Measurements from ENCODE around the gene CFL1. TPM values are rescaled to one million over a fixed set of nuclear protein-coding genes. Genes with fewer than 3 reads are reported as not detected.
"Not testable (repeated sequence)": the region's sequence is repeated elsewhere in the genome, so short reads cannot be mapped to it uniquely, and the experiment has no call there.

Gene CFL1
- 413 TPM for total RNA-seq

DNA sequence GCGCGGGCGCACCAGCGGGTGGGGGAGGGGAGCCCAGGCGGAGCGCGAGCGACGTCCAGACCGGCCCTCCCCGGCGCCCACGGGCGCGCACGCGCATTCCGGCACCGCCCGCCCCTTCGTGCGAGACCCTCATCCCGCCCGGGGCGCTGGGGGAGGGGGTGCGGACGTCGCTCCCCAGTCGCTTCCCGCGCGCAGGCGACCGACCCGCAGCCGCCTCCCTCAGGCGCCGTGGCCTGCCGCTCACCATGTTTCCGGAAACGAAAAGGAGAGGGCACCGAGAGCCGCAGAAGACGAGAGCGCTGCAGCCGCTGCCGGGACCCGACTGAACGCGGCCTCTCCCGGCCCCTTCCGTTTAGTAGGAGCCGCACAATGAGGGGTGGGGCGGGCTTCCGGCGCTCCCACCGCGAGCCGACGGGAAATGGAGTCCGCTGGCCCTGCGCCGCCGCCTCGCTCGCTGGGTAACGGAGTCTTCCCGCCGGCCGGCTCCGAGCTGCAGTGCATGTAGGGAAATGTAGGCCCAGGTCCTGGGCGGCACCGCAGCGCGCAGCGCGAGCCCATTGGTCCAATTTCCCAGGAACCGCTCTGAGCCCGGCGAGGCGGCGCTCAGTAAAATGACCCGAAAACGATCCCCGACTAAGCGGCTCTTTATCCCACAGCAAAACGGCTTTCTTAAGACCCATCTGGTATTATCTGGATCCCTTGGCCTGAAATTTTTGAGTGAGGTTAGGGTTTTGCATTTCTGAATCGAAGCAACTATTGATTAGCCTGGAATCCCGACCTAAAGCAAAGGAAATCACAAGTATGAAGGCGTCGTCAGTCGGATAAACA lies at the start of gene CFL1:
Gene CFL1 (minus strand): TSS at position 328 of the 828 bp plus-strand sequence. CDS start 81 bp downstream, at position 247.
- peak; percentile 99 for DNase-seq

DNA sequence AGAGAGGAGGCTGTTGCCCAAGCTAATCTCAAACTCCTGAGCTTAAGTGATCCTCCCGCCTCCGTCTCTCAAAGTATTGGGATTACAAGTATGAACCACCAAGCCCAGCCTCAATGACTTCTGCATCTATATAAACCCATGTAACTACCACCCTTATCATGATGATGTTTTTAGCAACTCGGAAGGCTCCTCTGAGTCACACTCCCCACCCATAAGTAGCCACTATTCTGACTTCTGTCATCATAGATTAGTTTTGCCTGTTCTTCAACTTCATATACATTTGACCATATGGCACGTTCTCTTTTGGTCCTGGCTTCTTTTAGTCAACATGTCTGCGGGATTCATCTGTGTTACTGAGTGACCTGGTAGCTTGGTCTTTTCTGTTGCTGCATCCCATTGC lies 48.6 kb upstream of the CFL1 start:
- no peak for DNase-seq

DNA sequence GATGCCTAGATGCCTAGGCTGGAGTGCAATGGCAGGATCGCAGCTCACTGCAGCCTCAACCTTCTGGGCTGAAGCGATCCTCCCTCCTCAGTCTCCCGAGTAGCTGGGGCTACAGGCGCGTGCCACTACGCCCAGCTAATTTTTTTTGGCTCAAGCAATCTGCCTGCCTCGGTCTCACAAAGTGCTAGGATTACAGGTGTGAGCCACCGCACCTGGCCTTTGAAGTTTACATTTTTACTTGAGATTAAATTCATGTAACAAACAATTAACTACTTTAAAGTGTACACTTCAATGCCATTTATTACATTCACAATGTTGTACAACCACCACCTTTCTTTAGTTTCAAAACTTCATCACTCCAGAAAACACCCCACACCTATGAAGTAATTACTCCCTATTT lies 45.7 kb upstream of the CFL1 start:
- no peak for DNase-seq

DNA sequence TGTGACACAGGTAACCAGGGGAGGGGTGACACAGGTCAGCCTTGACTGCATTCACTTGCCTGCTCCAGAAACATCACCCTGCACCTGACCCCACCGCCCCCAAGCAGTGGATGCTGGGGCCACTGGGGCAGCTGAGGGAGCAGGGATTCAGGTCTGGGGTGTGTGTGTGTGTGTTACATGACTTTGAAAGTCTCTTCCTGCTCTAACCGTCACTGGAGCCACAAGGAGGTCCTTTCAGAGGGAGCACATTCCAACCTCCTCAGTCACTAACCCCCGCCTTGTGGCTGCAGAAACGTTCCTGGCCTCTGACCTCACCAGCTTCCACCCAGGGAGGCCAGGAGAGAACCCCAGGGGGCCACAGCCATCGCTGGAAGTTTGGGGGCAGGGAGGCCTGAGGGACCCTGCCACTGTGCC lies 45.1 kb upstream of the CFL1 start:
- DNase-seq: no peak

DNA sequence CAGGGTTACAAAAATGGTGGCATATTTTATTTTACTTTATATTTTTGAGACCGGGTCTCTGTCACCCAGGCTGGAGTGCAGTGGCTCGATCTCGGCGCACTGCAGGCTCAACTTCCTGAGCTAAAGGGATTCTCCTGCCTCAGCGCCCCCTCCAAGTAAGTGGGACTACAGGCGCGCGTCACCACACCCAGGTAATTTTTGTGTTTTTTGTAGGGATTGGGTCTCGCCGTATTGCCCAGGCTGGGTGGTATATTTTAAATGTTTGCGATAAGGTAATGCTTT lies 42.9 kb upstream of the CFL1 start:
- no peak for DNase-seq

DNA sequence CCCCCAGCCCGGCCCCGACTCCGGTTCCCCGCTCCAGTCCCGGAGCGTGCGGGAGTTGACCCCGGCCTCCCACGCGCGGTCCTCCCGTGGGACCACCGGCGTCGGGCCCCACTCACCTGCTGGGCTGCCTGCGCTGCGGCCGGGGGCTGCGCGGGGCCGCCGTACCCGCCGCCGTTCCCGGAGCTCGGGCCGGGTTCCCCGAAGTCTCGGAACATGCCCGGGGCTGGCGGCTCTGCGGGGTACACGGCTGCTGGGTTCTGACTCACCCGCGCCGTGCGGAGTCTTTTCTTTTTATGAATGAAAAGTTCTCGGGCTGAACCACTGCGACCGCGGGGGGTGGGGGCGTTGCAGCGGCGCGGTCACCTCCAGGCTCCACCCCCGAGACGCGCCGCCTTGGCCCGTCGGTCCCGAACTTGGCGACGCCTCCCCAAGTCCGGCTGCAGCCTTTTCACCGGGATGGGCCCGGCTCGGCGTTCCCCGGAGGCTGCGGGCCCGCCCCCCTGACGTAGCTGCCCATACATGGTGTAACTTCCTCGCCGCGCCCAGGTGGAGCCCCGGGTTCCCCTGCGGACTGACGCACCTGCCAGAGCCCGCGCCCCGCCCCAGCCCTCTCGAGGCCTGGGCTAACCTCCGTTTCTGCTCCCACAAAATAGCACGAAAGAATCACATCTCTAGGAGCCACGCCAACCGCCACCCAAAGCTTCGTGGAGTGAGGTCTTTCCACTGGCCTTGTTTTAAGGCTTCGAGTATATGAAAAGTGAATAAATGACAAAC lies 42.3 kb upstream of the CFL1 start, which contains the start of gene FOSL1:
Gene FOSL1 (minus strand): TSS at position 264 of the 774 bp plus-strand sequence. CDS start 49 bp downstream, at position 215.
- DNase-seq: peak; percentile 73

DNA sequence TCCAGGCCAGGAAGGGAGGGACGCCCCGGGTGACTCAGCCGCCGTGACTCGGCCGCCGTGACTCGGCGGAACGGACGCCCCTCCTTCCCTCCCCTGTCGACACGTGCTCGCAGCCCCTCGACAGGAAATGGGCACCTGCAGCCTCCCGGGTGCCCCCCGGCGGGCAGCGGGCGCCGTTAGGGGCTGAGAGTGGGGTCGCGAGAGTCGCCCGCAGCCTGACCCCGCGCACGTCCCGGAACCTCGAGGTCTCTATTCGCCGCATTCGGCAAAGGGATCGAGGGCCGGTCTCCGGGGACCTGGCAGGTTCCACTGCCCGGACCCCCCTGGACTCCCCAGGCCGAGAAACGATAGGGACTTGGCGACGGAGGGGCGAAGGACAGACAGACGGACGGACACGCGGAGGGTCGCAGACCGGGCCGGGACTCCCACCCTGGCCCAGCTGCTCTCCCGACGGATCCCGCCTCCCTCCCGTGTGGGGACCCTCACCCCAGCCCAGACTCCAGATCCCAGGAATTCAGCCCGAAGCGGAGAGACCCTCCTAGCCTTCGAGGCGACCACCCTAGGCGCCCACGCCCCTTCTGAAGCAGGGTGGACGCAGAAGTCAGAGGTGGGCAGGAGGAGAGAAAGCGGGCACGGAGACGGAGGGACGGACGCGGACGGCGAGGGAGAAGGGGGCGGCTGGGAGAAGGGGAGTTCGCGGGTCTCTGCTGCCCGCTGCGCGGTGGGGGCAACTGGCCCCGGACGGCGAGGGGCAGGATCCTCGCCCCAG lies 41.6 kb upstream of the CFL1 start:
- no peak for DNase-seq

DNA sequence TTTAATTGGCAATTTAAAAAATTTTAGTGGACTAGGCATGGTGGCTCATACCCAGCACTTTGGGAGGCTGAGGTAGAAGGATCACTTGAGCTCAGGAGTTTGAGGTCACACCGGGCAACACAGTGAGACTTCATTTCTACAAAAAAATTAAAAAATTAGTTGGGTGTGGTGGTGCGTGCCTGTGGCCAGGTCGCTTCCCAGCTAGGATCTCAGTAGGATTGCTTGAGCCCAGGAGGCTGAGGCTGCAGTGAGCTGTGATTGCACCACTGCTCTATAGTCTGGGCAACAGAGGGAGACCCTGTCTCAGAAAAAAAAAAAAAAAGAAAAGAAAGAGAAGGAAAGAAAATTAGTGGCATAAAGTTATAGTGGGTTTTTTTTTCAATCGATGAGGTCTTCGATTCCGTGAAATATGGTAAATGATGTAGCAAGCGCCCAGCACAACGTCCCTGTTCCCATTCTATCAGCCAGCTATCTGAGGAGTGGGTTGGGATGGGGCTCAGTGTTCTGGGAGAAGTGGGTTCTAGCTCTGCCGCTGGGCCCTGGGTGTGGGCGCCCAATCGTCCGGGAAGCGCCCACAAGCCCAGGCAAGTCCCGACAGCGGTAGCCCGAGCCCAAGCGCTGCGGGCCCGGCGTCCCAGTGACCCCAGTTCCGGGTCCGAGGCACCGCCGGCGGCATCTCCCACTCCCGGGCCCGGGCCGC lies 40.8 kb upstream of the CFL1 start:
- DNase-seq: no peak

DNA sequence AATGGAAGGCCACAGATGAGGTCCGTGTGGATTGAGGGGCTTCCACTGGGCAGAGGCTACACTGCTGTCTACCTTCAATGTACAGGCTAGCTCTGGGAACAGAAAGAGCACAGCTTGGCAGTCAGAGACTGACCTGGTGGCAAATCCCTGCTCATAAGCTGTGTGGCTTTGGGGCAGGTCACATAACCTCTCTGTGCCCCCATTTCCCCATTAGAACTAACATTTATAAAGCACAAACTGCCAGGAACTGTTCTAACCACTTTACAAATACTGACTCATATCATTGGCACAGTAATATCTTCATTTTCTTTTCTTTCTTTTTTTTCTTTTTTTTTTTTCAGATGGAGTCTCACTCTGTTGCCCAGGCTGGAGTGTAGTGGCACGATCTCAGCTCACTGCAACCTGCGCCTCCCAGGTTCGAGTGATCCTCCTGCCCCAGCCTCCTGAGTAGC lies 39.1 kb upstream of the CFL1 start:
- DNase-seq: no peak

DNA sequence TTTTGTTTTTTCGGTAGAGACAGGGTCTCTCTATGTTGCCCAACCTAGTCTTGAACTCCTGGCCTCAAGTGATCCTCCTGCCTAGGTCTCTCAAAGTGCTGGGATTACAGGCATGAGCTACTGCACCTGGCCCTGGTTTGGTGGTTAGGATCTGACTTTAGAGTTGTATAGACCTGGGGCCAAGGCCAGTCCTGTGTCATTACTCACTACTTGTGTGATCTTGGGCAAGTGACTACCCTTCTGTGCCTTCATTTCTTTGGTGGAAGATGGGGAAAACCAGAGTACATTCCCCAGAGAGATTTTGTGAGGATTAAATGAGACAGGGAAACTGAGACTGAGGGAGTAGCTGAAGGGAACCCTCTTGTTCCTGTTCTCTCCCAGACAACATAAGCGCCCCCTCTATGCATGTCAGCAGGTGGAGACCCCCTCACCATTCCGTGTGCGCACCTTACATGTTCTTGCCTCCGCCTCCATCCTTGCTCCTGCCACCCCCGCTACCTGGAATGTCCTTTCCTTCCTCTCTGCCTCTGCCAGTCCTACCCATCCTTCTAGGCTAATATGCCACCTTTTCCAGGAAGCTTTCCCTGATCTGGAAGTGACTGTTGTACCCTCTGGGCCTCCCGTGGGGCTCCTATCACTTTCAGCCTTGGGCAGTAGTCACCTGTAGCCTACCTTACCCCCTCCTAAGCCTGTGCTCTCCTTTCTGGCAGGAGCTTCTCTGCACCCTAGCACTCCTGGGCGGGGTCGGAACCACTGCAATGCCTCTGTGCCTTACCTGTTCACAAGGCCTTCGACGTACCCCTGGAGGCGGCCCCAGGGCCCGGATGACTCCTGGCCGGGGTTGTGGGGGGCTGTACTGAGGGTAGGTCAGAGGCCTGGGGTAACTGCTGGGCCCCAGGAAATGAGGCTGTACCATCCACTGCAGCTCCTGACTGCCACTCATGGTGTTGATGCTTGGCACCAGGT lies 38.3 kb upstream of the CFL1 start:
- DNase-seq: no peak

DNA sequence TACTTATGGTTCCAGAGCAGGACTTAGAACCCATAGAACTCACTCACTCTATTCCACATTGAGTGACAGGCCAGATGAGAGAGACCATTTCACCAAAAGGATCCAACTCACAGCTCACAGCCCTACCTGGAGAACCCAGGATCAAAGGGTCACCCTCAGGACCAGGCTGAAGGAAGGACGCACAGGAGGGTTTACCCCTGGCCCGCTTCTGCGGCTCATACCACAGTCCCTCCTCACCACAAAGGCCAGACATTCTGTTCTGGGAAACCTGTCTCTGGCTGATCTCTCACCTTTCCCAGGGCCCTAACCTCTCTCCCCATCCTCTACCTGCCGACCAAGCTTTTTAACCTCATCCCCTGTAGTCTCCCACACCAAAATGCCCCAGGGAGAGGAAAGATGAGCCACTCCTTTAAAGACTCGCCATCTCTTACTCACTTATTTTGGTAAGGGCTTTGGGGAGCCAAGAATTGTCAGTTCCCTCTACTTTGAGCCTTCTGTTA lies 37.6 kb upstream of the CFL1 start:
- DNase-seq: no peak

DNA sequence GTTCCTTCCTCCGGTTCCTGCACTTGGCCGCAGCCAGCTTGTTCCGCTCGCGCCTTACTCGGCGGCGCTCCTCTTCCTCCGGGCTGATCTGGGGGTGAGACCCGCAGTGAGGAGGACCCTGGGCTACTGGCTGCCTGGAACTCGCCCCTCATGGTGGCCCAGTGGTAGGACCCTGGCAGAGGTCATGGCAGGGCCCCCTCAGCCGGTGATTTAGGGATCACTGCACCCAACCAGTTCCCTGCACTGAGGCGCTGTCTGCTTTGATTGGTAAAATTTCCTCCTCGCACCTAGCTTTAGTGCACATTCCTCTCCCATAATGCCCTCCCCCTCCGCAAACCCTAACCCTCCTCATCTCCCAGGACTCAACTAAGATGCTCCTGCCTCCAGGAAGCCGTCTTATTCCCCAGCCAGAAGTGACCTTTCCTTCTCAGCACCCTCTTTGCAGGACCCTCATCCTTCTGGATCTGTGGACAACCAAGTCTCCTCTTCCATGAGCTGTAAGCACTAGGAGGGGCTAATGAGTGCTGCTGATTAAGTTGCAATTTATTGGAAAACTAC lies 36.1 kb upstream of the CFL1 start:
- no peak for DNase-seq

DNA sequence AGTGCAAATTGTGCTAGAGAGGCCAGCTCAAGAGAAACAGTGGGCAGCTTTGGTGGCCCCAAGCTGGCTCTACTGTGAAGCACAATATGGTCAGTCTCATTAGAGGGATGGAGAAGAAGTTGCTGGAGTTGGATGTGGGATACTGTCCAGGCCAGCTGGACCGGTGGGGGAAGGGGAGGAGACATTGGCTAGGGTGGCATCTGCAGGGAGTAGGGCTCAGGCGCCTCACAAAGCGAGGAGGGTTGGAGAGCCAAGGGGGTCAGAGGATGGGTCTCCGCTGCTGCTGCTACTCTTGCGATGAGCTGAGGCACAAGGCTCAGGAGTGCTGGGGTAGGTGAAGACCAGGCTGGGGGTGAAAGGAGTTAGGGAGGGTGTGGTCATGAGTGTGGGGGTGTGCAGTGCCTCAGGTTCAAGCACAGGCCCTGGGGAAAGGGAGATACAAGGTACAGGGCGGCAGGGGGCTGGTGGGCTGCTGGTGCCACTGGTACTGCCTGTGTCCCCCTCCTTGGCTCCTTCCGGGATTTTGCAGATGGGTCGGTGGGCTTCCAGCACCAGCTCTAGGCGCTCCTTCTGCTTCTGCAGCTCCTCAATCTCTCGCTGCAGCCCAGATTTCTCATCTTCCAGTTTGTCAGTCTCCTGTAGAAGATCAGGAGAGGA lies 34.8 kb upstream of the CFL1 start:
- no peak for DNase-seq

DNA sequence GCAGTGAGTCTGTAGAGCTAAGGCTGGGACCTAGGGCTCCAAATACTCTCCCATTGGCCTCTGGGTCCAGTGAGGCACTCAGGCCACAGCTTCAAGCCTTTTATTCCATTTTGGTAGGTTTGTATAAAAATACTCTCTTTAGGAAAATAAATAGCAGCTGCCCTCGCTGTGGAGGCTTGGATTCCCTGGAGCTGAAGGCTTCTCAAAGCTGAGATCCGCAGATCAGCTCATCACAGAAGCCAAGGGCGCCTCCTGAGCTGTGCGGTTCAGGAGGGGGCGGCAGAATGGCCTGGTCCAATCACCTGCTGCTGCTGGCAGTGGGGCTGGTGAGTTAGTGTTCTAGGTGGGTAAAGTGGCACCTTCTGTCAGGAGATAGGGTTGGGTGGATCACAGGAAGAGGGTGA lies 34.2 kb upstream of the CFL1 start:
- DNase-seq: not testable (repeated sequence)

DNA sequence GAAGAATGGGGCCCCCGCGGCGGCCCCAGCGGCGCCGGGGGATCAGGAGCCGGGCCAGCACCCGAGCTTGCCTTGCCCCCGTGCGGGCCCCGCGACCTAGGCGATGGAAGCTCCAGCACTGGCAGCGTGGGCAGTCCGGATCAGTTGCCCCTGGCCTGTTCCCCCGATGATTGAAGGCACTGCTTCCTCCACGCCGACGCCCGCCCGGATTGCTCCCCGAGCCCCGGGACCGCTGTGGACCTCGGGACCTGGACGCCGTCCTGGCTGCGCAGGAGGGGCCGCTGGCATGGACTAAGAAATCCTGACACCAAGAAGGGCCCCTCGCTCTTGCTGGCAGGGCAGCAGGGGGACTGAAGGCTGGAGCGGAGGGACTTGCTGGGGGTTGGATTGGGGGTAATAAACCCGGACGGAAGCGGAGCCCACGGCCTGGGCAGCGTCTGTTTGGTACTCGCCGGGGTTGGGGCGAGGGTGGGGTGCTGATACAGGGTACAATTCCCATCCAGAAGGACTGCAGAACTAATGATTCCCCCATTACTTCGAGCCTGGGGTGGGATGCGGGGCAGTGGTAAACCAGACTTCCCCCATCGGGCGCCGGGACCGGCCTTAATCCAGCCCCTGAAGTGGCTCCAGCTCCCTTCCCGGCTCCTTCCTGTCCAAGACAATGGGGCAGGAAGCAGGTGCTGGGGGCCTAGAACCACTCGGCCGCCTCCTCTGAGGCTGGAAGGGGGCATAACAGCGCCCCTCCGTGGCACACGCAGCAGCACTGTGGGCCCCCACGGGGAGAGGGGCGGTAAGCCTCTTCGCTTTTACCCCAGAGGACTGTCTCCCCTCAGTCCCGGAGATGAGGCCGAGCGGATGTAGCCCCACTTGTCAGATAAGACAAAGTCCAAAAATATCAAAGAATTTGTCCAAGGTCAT lies 33.5 kb upstream of the CFL1 start:
- no peak for DNase-seq

DNA sequence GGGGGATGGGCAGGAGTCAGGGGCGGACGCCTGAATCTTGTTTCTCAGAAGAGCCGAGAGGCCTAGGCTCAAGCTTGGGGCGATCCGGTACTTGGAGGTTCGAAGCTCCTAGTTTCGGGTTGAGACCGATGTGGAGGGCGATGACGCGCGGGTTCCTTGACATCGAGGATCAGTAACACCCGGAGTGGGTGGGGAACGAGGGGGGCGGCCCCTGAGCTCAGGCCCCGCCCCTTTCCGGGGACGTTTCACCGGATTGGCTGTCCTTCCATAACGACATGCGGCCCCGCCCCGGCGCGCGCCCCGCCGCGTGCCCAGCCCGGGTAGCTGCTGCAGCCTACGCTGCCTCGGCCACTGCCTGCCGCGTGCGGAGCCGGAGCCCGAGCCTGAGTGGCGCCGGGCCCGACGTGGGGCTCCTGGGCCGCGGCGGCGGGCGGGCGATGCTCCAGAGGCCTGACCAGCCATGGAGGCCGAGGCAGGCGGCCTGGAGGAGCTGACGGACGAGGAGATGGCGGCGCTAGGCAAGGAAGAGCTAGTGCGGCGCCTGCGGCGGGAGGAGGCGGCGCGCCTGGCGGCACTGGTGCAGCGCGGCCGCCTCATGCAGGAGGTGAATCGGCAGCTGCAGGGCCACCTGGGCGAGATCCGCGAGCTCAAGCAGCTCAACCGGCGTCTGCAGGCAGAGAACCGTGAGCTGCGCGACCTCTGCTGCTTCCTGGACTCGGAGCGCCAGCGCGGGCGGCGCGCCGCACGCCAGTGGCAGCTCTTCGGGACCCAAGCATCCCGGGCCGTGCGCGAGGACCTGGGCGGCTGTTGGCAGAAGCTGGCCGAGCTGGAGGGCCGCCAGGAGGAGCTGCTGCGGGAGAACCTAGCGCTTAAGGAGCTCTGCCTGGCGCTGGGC lies 32.6 kb upstream of the CFL1 start, which contains the start of gene CCDC85B:
Gene CCDC85B (plus strand): TSS at position 350 of the 895 bp plus-strand sequence. CDS start 111 bp downstream, at position 461.
- DNase-seq: peak; percentile 98

DNA sequence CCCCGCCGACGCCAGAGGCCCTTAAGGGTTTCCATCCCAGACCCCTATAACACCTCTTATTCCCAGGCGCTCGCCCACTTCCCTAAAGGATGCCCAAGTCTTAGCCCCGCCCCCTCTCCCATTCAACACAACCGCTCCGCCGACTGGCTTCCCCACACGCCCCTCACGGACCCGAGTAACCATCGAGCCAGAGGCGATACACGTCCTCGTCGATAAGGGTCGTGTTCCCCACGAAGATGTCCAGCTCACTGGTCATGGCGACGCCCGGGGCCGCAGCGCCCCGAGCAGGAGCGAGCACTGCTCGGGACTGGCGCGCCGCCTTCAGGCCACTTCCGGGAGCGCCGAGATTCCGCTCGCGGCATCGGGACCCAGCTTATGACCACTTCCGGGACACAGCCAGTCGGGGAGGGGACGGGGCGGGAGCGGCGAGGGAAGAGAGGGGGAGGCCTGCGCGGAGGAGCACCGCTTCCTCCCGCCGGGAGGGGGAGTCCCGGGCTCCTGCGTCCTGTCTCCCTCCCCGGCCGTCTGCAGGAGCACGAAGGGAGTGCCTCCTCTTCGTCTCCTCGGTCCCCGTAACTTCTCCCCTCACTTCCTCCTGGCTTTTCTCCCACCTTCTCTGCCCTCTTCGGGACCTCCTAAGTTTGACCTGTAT lies 30.3 kb upstream of the CFL1 start, which contains the start of gene FIBP:
Gene FIBP (minus strand): TSS at position 309 of the 652 bp plus-strand sequence. CDS start 53 bp downstream, at position 256.
- peak; percentile 99 for DNase-seq

Measured in tongue (tissue), 2 donors.